PFSK-1 (cell line): ENCODE results near the gene SHH.

Experiments used
- FOXP2 ChIP-seq: optimal IDR thresholded peaks from 2 replicates; pipeline ENCODE3; 2011; ENCODE audit warnings: borderline replicate concordance, control low read depth, inconsistent platforms; ENCODE audit not compliant: insufficient read depth; ENCODE audit errors: extremely low read length, extremely low read depth
- POLR2AphosphoS5 ChIP-seq: IDR thresholded peaks from 2 replicates; pipeline ENCODE4 v1.6.1; 2012; ENCODE audit warnings: low read depth, mild to moderate bottlenecking, control low read depth, low read length, moderate library complexity
- SIN3A ChIP-seq: IDR thresholded peaks from 2 replicates; pipeline ENCODE4 v1.6.1; 2012; ENCODE audit warnings: mild to moderate bottlenecking, low read length, moderate library complexity, borderline replicate concordance; ENCODE audit not compliant: insufficient read depth
- TAF1 ChIP-seq: IDR thresholded peaks from 2 replicates; pipeline ENCODE4 v1.6.1; 2012; ENCODE audit warnings: low read length, control low read depth, borderline replicate concordance; ENCODE audit not compliant: insufficient read depth
- TF ChIP-seq, protein P1 (sequence below), 2 experiments: IDR thresholded peaks; 2 replicates each; pipeline versions ENCODE4 v1.6.1 to v1.8.0; 2011 to 2012; ENCODE audit warnings: low read depth in 2 of 2, low read length in 2 of 2, control low read depth in 1 of 2, inconsistent platforms in 1 of 2, mild to moderate bottlenecking in 1 of 2, moderate library complexity in 1 of 2; ENCODE audit not compliant: insufficient read depth in 1 of 2

SHH gene

GRCh38 chr7:155825336-155825735 lies 13.1 kb upstream of the SHH start:
- no peak for TF ChIP-seq TAF1
- TF ChIP-seq SIN3A: no peak
- TF ChIP-seq, protein P1, sequence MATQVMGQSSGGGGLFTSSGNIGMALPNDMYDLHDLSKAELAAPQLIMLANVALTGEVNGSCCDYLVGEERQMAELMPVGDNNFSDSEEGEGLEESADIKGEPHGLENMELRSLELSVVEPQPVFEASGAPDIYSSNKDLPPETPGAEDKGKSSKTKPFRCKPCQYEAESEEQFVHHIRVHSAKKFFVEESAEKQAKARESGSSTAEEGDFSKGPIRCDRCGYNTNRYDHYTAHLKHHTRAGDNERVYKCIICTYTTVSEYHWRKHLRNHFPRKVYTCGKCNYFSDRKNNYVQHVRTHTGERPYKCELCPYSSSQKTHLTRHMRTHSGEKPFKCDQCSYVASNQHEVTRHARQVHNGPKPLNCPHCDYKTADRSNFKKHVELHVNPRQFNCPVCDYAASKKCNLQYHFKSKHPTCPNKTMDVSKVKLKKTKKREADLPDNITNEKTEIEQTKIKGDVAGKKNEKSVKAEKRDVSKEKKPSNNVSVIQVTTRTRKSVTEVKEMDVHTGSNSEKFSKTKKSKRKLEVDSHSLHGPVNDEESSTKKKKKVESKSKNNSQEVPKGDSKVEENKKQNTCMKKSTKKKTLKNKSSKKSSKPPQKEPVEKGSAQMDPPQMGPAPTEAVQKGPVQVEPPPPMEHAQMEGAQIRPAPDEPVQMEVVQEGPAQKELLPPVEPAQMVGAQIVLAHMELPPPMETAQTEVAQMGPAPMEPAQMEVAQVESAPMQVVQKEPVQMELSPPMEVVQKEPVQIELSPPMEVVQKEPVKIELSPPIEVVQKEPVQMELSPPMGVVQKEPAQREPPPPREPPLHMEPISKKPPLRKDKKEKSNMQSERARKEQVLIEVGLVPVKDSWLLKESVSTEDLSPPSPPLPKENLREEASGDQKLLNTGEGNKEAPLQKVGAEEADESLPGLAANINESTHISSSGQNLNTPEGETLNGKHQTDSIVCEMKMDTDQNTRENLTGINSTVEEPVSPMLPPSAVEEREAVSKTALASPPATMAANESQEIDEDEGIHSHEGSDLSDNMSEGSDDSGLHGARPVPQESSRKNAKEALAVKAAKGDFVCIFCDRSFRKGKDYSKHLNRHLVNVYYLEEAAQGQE (IDR thresholded peaks at IDR 0.05; ENCODE audit: insufficient read depth in 1 of 2, low read depth in 2 of 2, low read length in 2 of 2): no peak

GRCh38 chr7:155824227-155824886 lies 12.1 kb upstream of the SHH start:
- TF ChIP-seq SIN3A (no peak), TAF1 (no peak), FOXP2 (no peak), POLR2AphosphoS5 (no peak)
- TF ChIP-seq, protein P1 (IDR thresholded peaks at IDR 0.05; ENCODE audit: insufficient read depth in 1 of 2, low read depth in 2 of 2, low read length in 2 of 2): no peak

GRCh38 chr7:155821851-155822250 lies 9.6 kb upstream of the SHH start:
- TF ChIP-seq, protein P1 (IDR thresholded peaks at IDR 0.05; ENCODE audit: insufficient read depth in 1 of 2, low read depth in 2 of 2, low read length in 2 of 2): no peak
- TF ChIP-seq POLR2AphosphoS5: no peak

- TF ChIP-seq, protein P1 (IDR thresholded peaks at IDR 0.05; ENCODE audit: insufficient read depth in 1 of 2, low read depth in 2 of 2, low read length in 2 of 2): no peak
- TF ChIP-seq TAF1: no peak
- TF ChIP-seq SIN3A: no peak
- no peak for TF ChIP-seq FOXP2
Observed at GRCh38 chr7:155820788-155821187, 8.5 kb upstream of the SHH start.

- TF ChIP-seq TAF1 (no peak), SIN3A (no peak), POLR2AphosphoS5 (no peak), FOXP2 (no peak)
- TF ChIP-seq, protein P1 (IDR thresholded peaks at IDR 0.05; ENCODE audit: insufficient read depth in 1 of 2, low read depth in 2 of 2, low read length in 2 of 2): no peak
Observed at GRCh38 chr7:155820246-155820645, 8.0 kb upstream of the SHH start.
